ENCODE data around the gene ENTREP1. TPM values are rescaled to one million over a fixed set of nuclear protein-coding genes. Genes with fewer than 3 reads are reported as not detected.
A peak's percentile ranks its signal among the peaks of the same experiment; 100 is the strongest.

Gene ENTREP1
- total RNA-seq, 4 donors from 2014 or later: 11.3 to 29.3 (median 21.3) TPM

GRCh38 chr9:69370430-69370829 lies 45.4 kb downstream of the ENTREP1 start:
- Histone ChIP-seq H3K36me3 (no peaks in the 10 kb centered on the region), H3K9me3 (no peaks in the 10 kb centered on the region), H3K4me1 (peaks cover 0 to 22% (median 0%) of the 10 kb centered on the region in 3 donors), H3K27ac (no peak overlapping the region), H3K27me3 (no peaks in the 10 kb centered on the region), H3K4me3 (no peak overlapping the region)
- ATAC-seq: no peak
- TF ChIP-seq POLR2AphosphoS5 (IDR thresholded peaks at IDR 0.05): no peak
- no peak for TF ChIP-seq POLR2A (IDR thresholded peaks at IDR 0.05)
- no peak for TF ChIP-seq CTCF (IDR thresholded peaks at IDR 0.05)
- no peak for TF ChIP-seq EP300 (IDR thresholded peaks at IDR 0.05)
- WGBS, 2 donors (ENCODE audit: low coverage in 1 of 2): 34 to 44% methylated on average over 2 of the region's 2 CpGs

DNA sequence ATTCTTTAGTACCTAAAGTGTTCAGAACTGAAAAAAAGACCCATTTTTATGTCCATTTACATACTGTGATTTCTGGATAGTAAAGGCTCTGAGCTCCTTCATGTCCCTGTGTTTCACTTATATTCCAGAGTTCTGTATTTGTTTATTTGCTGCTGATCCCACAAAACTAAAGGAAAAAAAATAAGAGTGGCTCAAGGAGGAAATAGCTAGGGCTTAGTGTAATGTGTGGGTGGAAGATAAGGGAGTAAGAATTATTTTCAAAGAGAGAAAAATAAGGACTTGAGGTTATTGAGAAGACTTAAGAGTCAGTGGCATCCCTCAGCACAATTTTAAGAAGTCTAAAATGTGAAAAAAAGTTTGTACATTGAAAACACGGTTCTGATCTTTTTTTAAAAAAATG lies 46.0 kb downstream of the ENTREP1 start:
- Histone ChIP-seq H3K4me1 (peaks cover 0 to 17% (median 0%) of the 10 kb centered on the region in 3 donors), H3K4me3 (no peak overlapping the region), H3K27ac (peak overlapping the region in 1 of 4 donors; percentile 25), H3K27me3 (no peaks in the 10 kb centered on the region), H3K36me3 (no peaks in the 10 kb centered on the region), H3K9me3 (no peaks in the 10 kb centered on the region)
- no peak for ATAC-seq
- no peak for TF ChIP-seq POLR2A (IDR thresholded peaks at IDR 0.05)
- TF ChIP-seq EP300 (IDR thresholded peaks at IDR 0.05): no peak
- no peak for TF ChIP-seq CTCF (IDR thresholded peaks at IDR 0.05)
- no peak for TF ChIP-seq POLR2AphosphoS5 (IDR thresholded peaks at IDR 0.05)
- WGBS, 2 donors (ENCODE audit: low coverage in 1 of 2): 33 to 69% methylated on average over 1 of the region's 1 CpG

DNA sequence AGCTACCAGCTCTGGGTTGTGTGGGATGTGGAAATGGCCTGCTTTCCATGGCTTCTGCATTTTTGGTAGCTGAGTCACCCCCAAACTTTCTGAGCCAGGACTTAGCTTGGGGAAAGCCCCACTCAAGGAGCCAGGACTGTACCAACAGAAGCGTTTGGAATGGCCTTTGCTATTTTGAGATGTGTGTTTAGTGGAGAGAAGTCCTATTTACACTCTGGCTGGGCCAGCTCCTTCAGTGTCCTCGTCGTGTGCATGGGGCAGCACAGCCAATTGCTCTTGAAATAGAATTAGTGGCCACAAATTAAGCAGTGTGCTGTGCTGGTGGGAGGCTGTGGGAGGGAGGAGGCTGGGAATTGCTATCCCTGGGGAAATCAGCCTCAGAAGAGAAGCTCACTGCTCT lies 51.6 kb downstream of the ENTREP1 start:
- ATAC-seq: peak; percentile 83
- peak overlapping the region in 3 of 4 donors; percentile 38 to 52 (median 39) for H3K27ac ChIP-seq
- no peak overlapping the region for H3K4me3 ChIP-seq
- no peaks in the 10 kb centered on the region for H3K27me3 ChIP-seq
- H3K4me1 ChIP-seq: peaks cover 13 to 46% (median 19%) of the 10 kb centered on the region in 3 donors
- WGBS, 2 donors (ENCODE audit: low coverage in 1 of 2): 40% methylated on average over 1 of the region's 3 CpGs; no CpG with 5 or more reads in 1 of the 2 donors
- H3K36me3 ChIP-seq: peaks cover 0 to 4% of the 10 kb centered on the region in 2 donors
- no peaks in the 10 kb centered on the region for H3K9me3 ChIP-seq
- TF ChIP-seq EP300 (IDR thresholded peaks at IDR 0.05) (no peak), POLR2AphosphoS5 (IDR thresholded peaks at IDR 0.05) (peak; percentile 63)

- H3K36me3 ChIP-seq: peaks cover 0 to 4% of the 10 kb centered on the region in 2 donors
- H3K9me3 ChIP-seq: no peaks in the 10 kb centered on the region
- no peak overlapping the region for H3K4me3 ChIP-seq
- H3K27me3 ChIP-seq: no peaks in the 10 kb centered on the region
- 93 to 94% methylated on average over 9 to 11 of the region's 13 CpGs for WGBS, 2 donors (ENCODE audit: low coverage in 1 of 2)
- peak overlapping the region in 2 of 4 donors; percentile 22 to 39 for H3K27ac ChIP-seq
- H3K4me1 ChIP-seq: peaks cover 13 to 52% (median 19%) of the 10 kb centered on the region in 3 donors
- no peak for TF ChIP-seq POLR2A (IDR thresholded peaks at IDR 0.05)
- ATAC-seq: no peak
These were observed 52.3 kb downstream of the ENTREP1 start for GRCh38 chr9:69377291-69377690.

- Histone ChIP-seq H3K4me3 (no peak overlapping the region), H3K4me1 (peaks cover 13 to 55% (median 19%) of the 10 kb centered on the region in 3 donors), H3K27me3 (no peaks in the 10 kb centered on the region), H3K36me3 (peaks cover 0 to 4% of the 10 kb centered on the region in 2 donors), H3K27ac (peak overlapping the region in 1 of 4 donors; percentile 22), H3K9me3 (no peaks in the 10 kb centered on the region)
- ATAC-seq: no peak
- TF ChIP-seq CTCF (IDR thresholded peaks at IDR 0.05) (no peak), POLR2A (IDR thresholded peaks at IDR 0.05) (no peak), POLR2AphosphoS5 (IDR thresholded peaks at IDR 0.05) (no peak), EP300 (IDR thresholded peaks at IDR 0.05) (no peak)
- 63% methylated on average over 2 of the region's 2 CpGs for WGBS, 2 donors (ENCODE audit: low coverage in 1 of 2)
These were observed 53.0 kb downstream of the ENTREP1 start for GRCh38 chr9:69377981-69378380.

DNA sequence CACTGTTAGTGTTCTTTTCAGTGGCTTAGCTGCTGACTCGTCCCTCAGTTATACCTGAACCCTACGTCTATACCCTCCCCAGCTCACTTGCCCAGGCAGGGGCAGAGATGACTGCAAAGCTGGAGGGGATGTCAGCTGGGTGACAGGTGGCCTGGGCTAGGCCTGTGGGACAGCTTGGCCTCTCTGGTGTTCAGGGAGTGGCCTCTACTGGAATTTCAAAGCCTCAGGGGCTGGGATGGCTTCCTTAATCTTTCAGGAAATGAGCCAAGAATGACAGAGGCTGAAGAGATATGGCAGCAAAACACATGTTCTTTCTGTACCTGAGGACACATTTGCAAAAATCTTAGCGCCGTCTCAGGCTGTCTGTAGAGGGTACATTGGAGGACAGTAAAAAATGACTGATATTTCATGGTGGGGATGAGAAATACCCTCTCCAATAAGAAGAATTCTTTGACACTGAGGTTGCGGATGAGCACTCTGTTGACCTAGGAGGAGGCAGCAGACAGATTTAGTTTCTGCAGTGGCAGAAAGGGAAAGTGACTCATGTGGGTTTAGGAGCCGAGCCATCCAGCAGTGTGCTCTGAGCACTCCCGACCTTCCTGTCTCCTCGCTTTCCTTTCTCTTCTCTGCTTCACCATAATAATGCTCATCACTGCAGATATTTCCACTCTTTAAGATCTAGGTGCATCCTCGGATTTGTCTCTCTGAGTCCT lies 54.4 kb downstream of the ENTREP1 start:
- no peaks in the 10 kb centered on the region for H3K27me3 ChIP-seq
- H3K4me1 ChIP-seq: peaks cover 13 to 55% (median 19%) of the 10 kb centered on the region in 3 donors
- H3K4me3 ChIP-seq: no peak overlapping the region
- H3K27ac ChIP-seq: peak overlapping the region in 3 of 4 donors; percentile 14 to 67 (median 16)
- peaks cover 0 to 16% of the 10 kb centered on the region in 2 donors for H3K36me3 ChIP-seq
- 53 to 60% methylated on average over 7 to 8 of the region's 9 CpGs for WGBS, 2 donors (ENCODE audit: low coverage in 1 of 2)
- no peaks in the 10 kb centered on the region for H3K9me3 ChIP-seq
- no peak for TF ChIP-seq POLR2A (IDR thresholded peaks at IDR 0.05)
- ATAC-seq: no peak
